ENCODE measurements around the gene RFX2. TPM values are rescaled to one million over a fixed set of nuclear protein-coding genes. Genes with fewer than 3 reads are reported as not detected.
"Not testable (repeated sequence)": the region's sequence is repeated elsewhere in the genome, so short reads cannot be mapped to it uniquely, and the experiment has no call there.

RFX2 gene
- total and polyA plus RNA-seq, 7 experiments from 2014 or later, result 3.8 to 18.4 (median 8.2) TPM

GRCh38 chr19:6011206-6011605 lies 99.1 kb downstream of the RFX2 start:
- ChIA-PET POLR2A (no interaction called here), CTCF (no interaction called here)
- no peak overlapping the region for H3K27ac Mint-ChIP-seq
- no peak overlapping the region for H3K4me3 Mint-ChIP-seq
- DNase-seq, result no peak
- no peak overlapping the region for H3K4me3 ChIP-seq (ENCODE audit: low read length)
- no peaks in the 10 kb centered on the region for H3K36me3 ChIP-seq (ENCODE audit: control insufficient read depth in 2 of 3, insufficient read depth in 3 of 3, low read length in 3 of 3)
- no peaks in the 10 kb centered on the region for H3K27me3 ChIP-seq (ENCODE audit: control insufficient read depth in 2 of 2, insufficient read depth in 2 of 2, low read length in 2 of 2)
- intact Hi-C loops (cut with micrococcal nuclease), result no loop called here
- peaks cover 0 to 5% (median 0%) of the 10 kb centered on the region in 7 donors for H3K4me1 Mint-ChIP-seq
- no peaks in the 10 kb centered on the region for H3K27me3 Mint-ChIP-seq
- H3K27ac ChIP-seq (ENCODE audit: low read depth, low read length), result no peak overlapping the region
- peaks cover 0 to 12% (median 0%) of the 10 kb centered on the region in 5 donors for H3K36me3 Mint-ChIP-seq
- no peaks in the 10 kb centered on the region for H3K4me1 ChIP-seq (ENCODE audit: control insufficient read depth in 2 of 2, insufficient read depth in 2 of 2, low read length in 2 of 2)
- ATAC-seq, result no peak
- H3K9me3 ChIP-seq (ENCODE audit: control insufficient read depth in 2 of 3, low read length in 3 of 3), result no peaks in the 10 kb centered on the region
- no peaks in the 10 kb centered on the region for H3K9me3 Mint-ChIP-seq

GRCh38 chr19:6010107-6010506 lies 100.2 kb downstream of the RFX2 start:
- CTCF ChIA-PET, result no interaction called here
- intact Hi-C loops (cut with micrococcal nuclease), result no loop called here
- Mint-ChIP-seq H3K4me3 (no peak overlapping the region), H3K36me3 (peaks cover 0 to 12% (median 0%) of the 10 kb centered on the region in 5 donors), H3K27me3 (no peaks in the 10 kb centered on the region), H3K27ac (no peak overlapping the region), H3K4me1 (peaks cover 0 to 5% (median 0%) of the 10 kb centered on the region in 7 donors), H3K9me3 (no peaks in the 10 kb centered on the region)
- ATAC-seq (no peak), DNase-seq (no peak)
- no peaks in the 10 kb centered on the region for H3K9me3 ChIP-seq (ENCODE audit: control insufficient read depth in 2 of 3, low read length in 3 of 3)
- no peak overlapping the region for H3K27ac ChIP-seq (ENCODE audit: low read depth, low read length)
- POLR2A ChIA-PET, result no interaction called here
- H3K27me3 ChIP-seq (ENCODE audit: control insufficient read depth in 2 of 2, insufficient read depth in 2 of 2, low read length in 2 of 2), result no peaks in the 10 kb centered on the region
- H3K4me1 ChIP-seq (ENCODE audit: control insufficient read depth in 2 of 2, insufficient read depth in 2 of 2, low read length in 2 of 2), result no peaks in the 10 kb centered on the region
- no peaks in the 10 kb centered on the region for H3K36me3 ChIP-seq (ENCODE audit: control insufficient read depth in 2 of 3, insufficient read depth in 3 of 3, low read length in 3 of 3)
- no peak overlapping the region for H3K4me3 ChIP-seq (ENCODE audit: low read length)

GRCh38 chr19:6007866-6008265 lies 102.4 kb downstream of the RFX2 start:
- H3K27me3 ChIP-seq (ENCODE audit: control insufficient read depth in 2 of 2, insufficient read depth in 2 of 2, low read length in 2 of 2), result no peaks in the 10 kb centered on the region
- Mint-ChIP-seq H3K9me3 (no peaks in the 10 kb centered on the region), H3K4me3 (peak overlapping the region in 1 of 10 donors; percentile 11), H3K27ac (peak overlapping the region in 1 of 9 donors; percentile 32), H3K4me1 (peaks cover 0 to 5% (median 0%) of the 10 kb centered on the region in 7 donors), H3K36me3 (peaks cover 0 to 15% (median 1%) of the 10 kb centered on the region in 5 donors), H3K27me3 (no peaks in the 10 kb centered on the region)
- DNase-seq (no peak), ATAC-seq (no peak)
- intact Hi-C loops (cut with micrococcal nuclease), result no loop called here
- no peak overlapping the region for H3K4me3 ChIP-seq (ENCODE audit: low read length)
- H3K36me3 ChIP-seq (ENCODE audit: control insufficient read depth in 2 of 3, insufficient read depth in 3 of 3, low read length in 3 of 3), result peaks cover 0 to 3% (median 0%) of the 10 kb centered on the region in 3 experiments
- ChIA-PET CTCF (no interaction called here), POLR2A (no interaction called here)
- no peaks in the 10 kb centered on the region for H3K4me1 ChIP-seq (ENCODE audit: control insufficient read depth in 2 of 2, insufficient read depth in 2 of 2, low read length in 2 of 2)
- H3K27ac ChIP-seq (ENCODE audit: low read depth, low read length), result no peak overlapping the region
- H3K9me3 ChIP-seq (ENCODE audit: control insufficient read depth in 2 of 3, low read length in 3 of 3), result no peaks in the 10 kb centered on the region

GRCh38 chr19:6006896-6007295 lies 103.4 kb downstream of the RFX2 start:
- Histone ChIP-seq H3K27ac (ENCODE audit: low read depth, low read length) (no peak overlapping the region), H3K4me3 (ENCODE audit: low read length) (no peak overlapping the region), H3K36me3 (ENCODE audit: control insufficient read depth in 2 of 3, insufficient read depth in 3 of 3, low read length in 3 of 3) (peaks cover 0 to 5% (median 0%) of the 10 kb centered on the region in 3 experiments), H3K4me1 (ENCODE audit: control insufficient read depth in 2 of 2, insufficient read depth in 2 of 2, low read length in 2 of 2) (no peaks in the 10 kb centered on the region), H3K27me3 (ENCODE audit: control insufficient read depth in 2 of 2, insufficient read depth in 2 of 2, low read length in 2 of 2) (no peaks in the 10 kb centered on the region), H3K9me3 (ENCODE audit: control insufficient read depth in 2 of 3, low read length in 3 of 3) (no peaks in the 10 kb centered on the region)
- CTCF ChIA-PET, result no interaction called here
- no peak overlapping the region for H3K4me3 Mint-ChIP-seq
- peaks cover 0 to 24% (median 1%) of the 10 kb centered on the region in 5 donors for H3K36me3 Mint-ChIP-seq
- H3K9me3 Mint-ChIP-seq, result no peaks in the 10 kb centered on the region
- H3K27me3 Mint-ChIP-seq, result no peaks in the 10 kb centered on the region
- peaks cover 0 to 5% (median 0%) of the 10 kb centered on the region in 7 donors for H3K4me1 Mint-ChIP-seq
- ATAC-seq (no peak), DNase-seq (no peak)
- H3K27ac Mint-ChIP-seq, result no peak overlapping the region
- intact Hi-C loops (cut with micrococcal nuclease), result no loop called here
- POLR2A ChIA-PET, result interaction anchor here (0.6 kb wide), 1 partner anchor 392 kb away, joined by 4 read pairs; no protein-coding TSS in a partner anchor

GRCh38 chr19:6006070-6006446 lies 104.2 kb downstream of the RFX2 start:
- intact Hi-C loops (cut with micrococcal nuclease); H3K27ac ChIP-seq (ENCODE audit: low read depth, low read length); DNase-seq; H3K27me3 Mint-ChIP-seq; H3K4me3 Mint-ChIP-seq; CTCF ChIA-PET; ATAC-seq; H3K36me3 ChIP-seq (ENCODE audit: control insufficient read depth in 2 of 3, insufficient read depth in 3 of 3, low read length in 3 of 3); H3K27me3 ChIP-seq (ENCODE audit: control insufficient read depth in 2 of 2, insufficient read depth in 2 of 2, low read length in 2 of 2); H3K4me1 ChIP-seq (ENCODE audit: control insufficient read depth in 2 of 2, insufficient read depth in 2 of 2, low read length in 2 of 2); H3K9me3 ChIP-seq (ENCODE audit: control insufficient read depth in 2 of 3, low read length in 3 of 3); H3K9me3 Mint-ChIP-seq; H3K27ac Mint-ChIP-seq; H3K4me1 Mint-ChIP-seq; H3K4me3 ChIP-seq (ENCODE audit: low read length): not testable (repeated sequence)
- POLR2A ChIA-PET, result interaction anchor here (0.6 kb wide), 1 partner anchor 393 kb away, joined by 4 read pairs; no protein-coding TSS in a partner anchor
- peaks cover 1 to 26% (median 2%) of the 10 kb centered on the region in 5 donors for H3K36me3 Mint-ChIP-seq

GRCh38 chr19:6005321-6006069 lies 104.8 kb downstream of the RFX2 start:
- H3K36me3 Mint-ChIP-seq, result peaks cover 2 to 31% (median 8%) of the 10 kb centered on the region in 5 donors
- intact Hi-C loops (cut with micrococcal nuclease), result no loop called here
- no peak overlapping the region for H3K27ac Mint-ChIP-seq
- H3K4me1 ChIP-seq (ENCODE audit: control insufficient read depth in 2 of 2, insufficient read depth in 2 of 2, low read length in 2 of 2), result no peaks in the 10 kb centered on the region
- H3K4me3 Mint-ChIP-seq, result no peak overlapping the region
- H3K9me3 Mint-ChIP-seq, result peaks cover 0 to 7% (median 0%) of the 10 kb centered on the region in 11 donors
- no peaks in the 10 kb centered on the region for H3K9me3 ChIP-seq (ENCODE audit: control insufficient read depth in 2 of 3, low read length in 3 of 3)
- H3K27ac ChIP-seq (ENCODE audit: low read depth, low read length), result no peak overlapping the region
- ATAC-seq (no peak), DNase-seq (no peak)
- no peaks in the 10 kb centered on the region for H3K27me3 Mint-ChIP-seq
- H3K36me3 ChIP-seq (ENCODE audit: control insufficient read depth in 2 of 3, insufficient read depth in 3 of 3, low read length in 3 of 3), result peaks cover 0 to 14% (median 0%) of the 10 kb centered on the region in 3 experiments
- ChIA-PET POLR2A (no interaction called here), CTCF (no interaction called here)
- H3K4me1 Mint-ChIP-seq, result peaks cover 0 to 5% (median 0%) of the 10 kb centered on the region in 7 donors
- no peaks in the 10 kb centered on the region for H3K27me3 ChIP-seq (ENCODE audit: control insufficient read depth in 2 of 2, insufficient read depth in 2 of 2, low read length in 2 of 2)
- no peak overlapping the region for H3K4me3 ChIP-seq (ENCODE audit: low read length)

- ATAC-seq (no peak), DNase-seq (no peak)
- peaks cover 0 to 12% (median 2%) of the 10 kb centered on the region in 11 donors for H3K9me3 Mint-ChIP-seq
- Histone ChIP-seq H3K27me3 (ENCODE audit: control insufficient read depth in 2 of 2, insufficient read depth in 2 of 2, low read length in 2 of 2) (no peaks in the 10 kb centered on the region), H3K9me3 (ENCODE audit: control insufficient read depth in 2 of 3, low read length in 3 of 3) (no peaks in the 10 kb centered on the region), H3K4me1 (ENCODE audit: control insufficient read depth in 2 of 2, insufficient read depth in 2 of 2, low read length in 2 of 2) (no peaks in the 10 kb centered on the region), H3K36me3 (ENCODE audit: control insufficient read depth in 2 of 3, insufficient read depth in 3 of 3, low read length in 3 of 3) (peaks cover 0 to 22% (median 0%) of the 10 kb centered on the region in 3 experiments), H3K4me3 (ENCODE audit: low read length) (no peak overlapping the region), H3K27ac (ENCODE audit: low read depth, low read length) (no peak overlapping the region)
- intact Hi-C loops (cut with micrococcal nuclease), result no loop called here
- H3K4me1 Mint-ChIP-seq, result peaks cover 0 to 5% (median 0%) of the 10 kb centered on the region in 7 donors
- ChIA-PET CTCF (interaction anchor here (0.7 kb wide), 1 partner anchor 22 kb away, joined by 3 read pairs; no protein-coding TSS in a partner anchor), POLR2A (no interaction called here)
- H3K36me3 Mint-ChIP-seq, result peaks cover 8 to 38% (median 17%) of the 10 kb centered on the region in 5 donors
- H3K4me3 Mint-ChIP-seq, result no peak overlapping the region
- no peaks in the 10 kb centered on the region for H3K27me3 Mint-ChIP-seq
- no peak overlapping the region for H3K27ac Mint-ChIP-seq
Measured at GRCh38 chr19:6003976-6004375, 106.3 kb downstream of the RFX2 start.

Data from naive thymus-derived CD4-positive, alpha-beta T cell (primary cell).